Breast epithelium (tissue), 4 donors: ENCODE measurements around the gene SOST. TPM values are rescaled to one million over a fixed set of nuclear protein-coding genes. Genes with fewer than 3 reads are reported as not detected.

Source experiments
- DNase-seq, 2 donors: peaks; one replicate each; pipeline ENCODE4 v3.0.0-alpha.2; 2019; ENCODE audit warnings: low spot score in 2 of 2
- H3K27ac ChIP-seq, 2 donors: fragments of 200-600 bp; sonication (generic) in 1 of 2; one replicate each; pipeline ENCODE4 v1.5.1; 2016 to 2019; ENCODE audit warnings: mild to moderate bottlenecking in 1 of 2
- H3K27me3 ChIP-seq, 2 donors: fragments of 200-600 bp; sonication (generic) in 1 of 2; one replicate each; pipeline versions ENCODE4 v1.5.1 to v1.6.0; 2017 to 2019; ENCODE audit warnings: control low read depth in 1 of 2, mild to moderate bottlenecking in 1 of 2
- H3K36me3 ChIP-seq: fragments of 200-600 bp; one replicate; pipeline ENCODE4 v1.5.1; 2019
- H3K4me1 ChIP-seq, 2 donors: fragments of 200-600 bp; sonication (generic); one replicate each; pipeline ENCODE4 v1.5.1; 2016 to 2019; ENCODE audit warnings: control low read depth in 1 of 2
- H3K4me3 ChIP-seq, 3 donors: fragments of 200-600 bp; sonication (generic); 1 replicate in 2 of 3; 2 replicates in 1 of 3; pipeline ENCODE4 v1.5.1; 2016 to 2019; ENCODE audit warnings: mild to moderate bottlenecking in 3 of 3, moderate library complexity in 2 of 3
- H3K9me3 ChIP-seq, 2 donors: fragments of 200-600 bp; sonication (generic) in 1 of 2; one replicate each; pipeline ENCODE4 v1.5.1; 2016 to 2019; ENCODE audit warnings: control low read depth in 1 of 2
- POLR2A ChIP-seq: fragments of 450-650 bp; IDR thresholded peaks from one replicate; pipeline ENCODE4 v1.6.1; 2016; ENCODE audit warnings: antibody characterized with exemption, mild to moderate bottlenecking, moderate library complexity
- POLR2AphosphoS5 ChIP-seq, 3 donors: sonication (generic); formaldehyde crosslinking; IDR thresholded peaks; one replicate each; pipeline ENCODE4 v1.6.1; 2017; ENCODE audit warnings: antibody characterized with exemption in 3 of 3
- intact Hi-C: fragments of 100-400 bp; cut with DNase I; formaldehyde crosslinking; loops from one replicate; pipeline ENCODE4 v1.15.1; 2023; ENCODE audit warnings: low total_unique reads
- total RNA-seq, 3 donors: library from RNA; depleted of rRNA; stranded (reverse); fragments of >200 nt; gene quantifications; one replicate each; pipeline ENCODE4 v1.1.0, GENCODE V29; 2016
- TF ChIP-seq, protein P1 (sequence below), 3 donors: fragments of 450-650 bp; IDR thresholded peaks; one replicate each; pipeline ENCODE4 v1.5.1; 2016 to 2017; ENCODE audit warnings: antibody characterized with exemption in 3 of 3, mild to moderate bottlenecking in 3 of 3, moderate library complexity in 3 of 3

The SOST gene
- total RNA-seq, 3 donors from 2014 or later = not detected

DNA sequence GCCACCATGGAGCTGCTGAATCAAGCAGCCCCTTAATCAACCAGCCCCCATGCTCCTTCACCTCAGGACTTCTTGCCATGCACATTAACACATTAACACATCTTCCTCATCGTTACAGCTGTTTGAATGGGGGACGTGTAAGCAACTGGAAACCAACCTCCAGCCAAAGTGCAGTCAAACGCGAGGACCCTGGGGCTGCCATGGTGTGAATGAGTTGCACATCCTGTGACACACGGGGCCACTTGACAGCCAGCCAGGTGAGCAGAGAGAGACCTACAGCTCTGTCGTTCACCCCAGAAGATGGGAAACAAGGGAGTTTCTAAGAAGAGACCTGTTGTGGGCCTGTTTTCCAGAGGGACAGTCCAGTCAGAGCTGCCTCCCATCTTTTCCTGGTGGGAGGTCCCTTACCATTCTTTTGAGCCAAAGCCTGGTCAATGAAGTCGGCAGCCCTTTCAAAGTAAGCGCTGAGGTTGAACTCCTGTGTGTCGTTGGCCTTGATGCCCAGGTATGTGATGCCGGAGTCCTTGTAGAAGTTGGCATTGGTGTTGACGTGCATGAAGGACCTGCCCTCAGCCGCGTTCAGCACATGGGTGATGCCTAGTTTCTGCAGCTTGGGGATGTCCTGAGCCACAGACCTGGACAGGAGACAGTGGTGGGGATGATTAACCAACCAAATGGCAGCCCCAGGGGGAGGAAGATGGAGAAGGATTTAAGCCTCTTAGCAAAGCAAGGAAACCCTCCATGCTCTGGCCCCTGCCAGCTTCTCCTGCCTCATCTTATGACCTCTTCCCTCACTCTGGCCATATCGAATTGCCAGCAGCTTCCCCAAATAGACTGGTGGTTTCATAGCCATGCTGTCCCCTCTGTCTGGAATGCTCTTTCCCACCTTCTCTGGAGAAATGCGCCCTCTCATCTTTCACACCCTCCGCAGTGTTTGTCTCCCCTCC lies 16.0 kb upstream of the SOST start:
- H3K27me3 ChIP-seq = no peaks in the 10 kb centered on the region
- intact Hi-C loops = loop anchor here (10.0 kb wide), 1 partner anchor 60 kb away; the partner anchor contains the start of gene MPP3
- no peaks in the 10 kb centered on the region for H3K4me1 ChIP-seq
- peaks cover 18% of the 10 kb centered on the region for H3K36me3 ChIP-seq
- H3K4me3 ChIP-seq = no peak overlapping the region
- H3K9me3 ChIP-seq = no peaks in the 10 kb centered on the region
- no peak for DNase-seq
- TF ChIP-seq POLR2AphosphoS5 (IDR thresholded peaks at IDR 0.05) (no peak), POLR2A (no peak)
- TF ChIP-seq, protein P1, sequence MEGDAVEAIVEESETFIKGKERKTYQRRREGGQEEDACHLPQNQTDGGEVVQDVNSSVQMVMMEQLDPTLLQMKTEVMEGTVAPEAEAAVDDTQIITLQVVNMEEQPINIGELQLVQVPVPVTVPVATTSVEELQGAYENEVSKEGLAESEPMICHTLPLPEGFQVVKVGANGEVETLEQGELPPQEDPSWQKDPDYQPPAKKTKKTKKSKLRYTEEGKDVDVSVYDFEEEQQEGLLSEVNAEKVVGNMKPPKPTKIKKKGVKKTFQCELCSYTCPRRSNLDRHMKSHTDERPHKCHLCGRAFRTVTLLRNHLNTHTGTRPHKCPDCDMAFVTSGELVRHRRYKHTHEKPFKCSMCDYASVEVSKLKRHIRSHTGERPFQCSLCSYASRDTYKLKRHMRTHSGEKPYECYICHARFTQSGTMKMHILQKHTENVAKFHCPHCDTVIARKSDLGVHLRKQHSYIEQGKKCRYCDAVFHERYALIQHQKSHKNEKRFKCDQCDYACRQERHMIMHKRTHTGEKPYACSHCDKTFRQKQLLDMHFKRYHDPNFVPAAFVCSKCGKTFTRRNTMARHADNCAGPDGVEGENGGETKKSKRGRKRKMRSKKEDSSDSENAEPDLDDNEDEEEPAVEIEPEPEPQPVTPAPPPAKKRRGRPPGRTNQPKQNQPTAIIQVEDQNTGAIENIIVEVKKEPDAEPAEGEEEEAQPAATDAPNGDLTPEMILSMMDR (IDR thresholded peaks at IDR 0.05) = no peak
- H3K27ac ChIP-seq = no peak overlapping the region

DNA sequence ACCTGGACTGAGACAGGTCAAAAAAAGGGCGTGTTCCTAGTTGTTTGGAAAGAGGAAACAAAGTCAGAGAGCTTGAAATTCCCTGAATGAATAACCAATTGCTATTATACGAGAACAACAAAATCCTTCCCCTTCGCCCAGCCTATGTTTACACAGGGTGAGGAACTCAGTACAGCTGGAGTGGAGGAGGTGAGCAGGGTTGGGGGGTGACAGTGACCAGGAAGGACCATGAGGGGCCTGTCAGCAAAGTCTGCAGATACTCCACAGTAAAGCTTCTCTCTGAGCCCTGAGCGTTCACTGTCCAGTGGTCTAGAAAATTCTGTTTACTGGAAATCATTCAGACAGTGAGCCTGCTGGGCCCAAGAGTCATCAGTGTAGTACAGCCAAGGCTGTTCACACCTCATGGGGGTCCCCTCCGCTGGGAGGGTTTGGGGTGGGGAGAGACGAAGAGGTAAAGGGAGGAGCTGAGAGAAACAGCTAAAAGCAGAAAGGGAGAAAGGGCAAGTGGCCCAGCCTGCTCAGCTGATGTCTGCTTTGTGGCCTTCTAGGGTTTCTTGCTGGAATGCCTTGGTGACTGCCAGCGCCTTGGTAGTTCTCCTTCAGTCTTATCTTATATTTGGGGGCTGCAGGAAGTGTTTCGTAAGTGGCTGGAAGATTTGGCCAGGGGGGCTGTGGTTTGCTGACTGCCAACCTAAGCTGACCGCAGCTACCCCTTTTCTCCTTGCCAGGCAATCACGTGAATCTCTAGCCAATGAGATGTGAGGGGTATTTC lies 14.5 kb upstream of the SOST start:
- TF ChIP-seq POLR2AphosphoS5 (IDR thresholded peaks at IDR 0.05) (no peak), POLR2A (no peak)
- TF ChIP-seq, protein P1 (IDR thresholded peaks at IDR 0.05) = no peak
- H3K4me3 ChIP-seq = no peak overlapping the region
- H3K27me3 ChIP-seq = no peaks in the 10 kb centered on the region
- intact Hi-C loops = loop anchor here (10.0 kb wide), 1 partner anchor 62 kb away; the partner anchor contains the start of gene MPP3
- DNase-seq = no peak
- no peaks in the 10 kb centered on the region for H3K9me3 ChIP-seq
- H3K36me3 ChIP-seq = peaks cover 22% of the 10 kb centered on the region
- no peak overlapping the region for H3K27ac ChIP-seq
- H3K4me1 ChIP-seq = no peaks in the 10 kb centered on the region

DNA sequence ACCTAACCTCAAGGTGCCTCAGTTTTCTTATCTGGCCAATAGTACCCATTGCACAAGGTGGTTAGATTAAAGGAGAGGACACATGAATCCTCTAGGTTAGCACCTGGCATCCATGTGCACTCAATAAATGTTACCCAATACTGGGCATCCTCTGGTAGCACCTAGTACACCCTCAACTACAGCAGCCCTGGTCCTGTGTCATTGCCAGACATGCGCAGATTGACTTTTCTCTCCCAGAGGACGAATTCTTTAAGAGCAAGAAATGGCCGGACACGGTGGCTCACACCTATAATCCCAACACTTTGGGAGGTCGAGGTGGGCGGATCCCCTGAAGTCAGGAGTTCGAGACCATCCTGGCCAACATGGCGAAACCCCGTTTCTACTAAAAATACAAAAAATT lies 12.9 kb upstream of the SOST start:
- Histone ChIP-seq H3K9me3 (no peaks in the 10 kb centered on the region), H3K36me3 (peaks cover 22% of the 10 kb centered on the region), H3K27ac (no peak overlapping the region), H3K4me1 (no peaks in the 10 kb centered on the region), H3K4me3 (no peak overlapping the region), H3K27me3 (no peaks in the 10 kb centered on the region)
- no peak for TF ChIP-seq POLR2A
- TF ChIP-seq, protein P1 (IDR thresholded peaks at IDR 0.05) = no peak
- no peak for TF ChIP-seq POLR2AphosphoS5 (IDR thresholded peaks at IDR 0.05)
- DNase-seq = no peak
- intact Hi-C loops = loop anchor here (10.0 kb wide), 1 partner anchor 63 kb away; the partner anchor contains the start of gene MPP3

DNA sequence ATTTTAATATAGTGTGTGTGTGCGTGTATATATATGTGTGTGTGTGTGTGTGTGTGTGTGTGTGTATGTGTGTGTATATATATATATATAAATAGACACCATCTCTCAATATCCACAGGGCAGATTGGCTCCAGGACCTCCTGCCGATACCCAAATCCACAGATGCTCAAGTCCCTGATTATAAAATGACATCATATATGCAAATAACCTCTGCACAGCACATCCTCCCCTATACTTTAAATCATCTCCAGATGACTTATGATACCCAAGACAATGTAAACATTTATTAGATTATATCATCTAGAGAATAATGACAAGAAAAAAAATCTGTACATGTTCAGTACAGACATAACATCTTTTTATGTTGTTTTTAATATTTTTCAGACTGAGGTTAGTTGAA lies 12.4 kb upstream of the SOST start:
- no peak for DNase-seq
- no peaks in the 10 kb centered on the region for H3K27me3 ChIP-seq
- no peak for TF ChIP-seq POLR2AphosphoS5 (IDR thresholded peaks at IDR 0.05)
- TF ChIP-seq, protein P1 (IDR thresholded peaks at IDR 0.05) = no peak
- TF ChIP-seq POLR2A = no peak
- intact Hi-C loops = loop anchor here (10.0 kb wide), 1 partner anchor 64 kb away; the partner anchor contains the start of gene MPP3
- no peak overlapping the region for H3K27ac ChIP-seq
- H3K4me1 ChIP-seq = no peaks in the 10 kb centered on the region
- H3K4me3 ChIP-seq = no peak overlapping the region
- peaks cover 22% of the 10 kb centered on the region for H3K36me3 ChIP-seq
- H3K9me3 ChIP-seq = no peaks in the 10 kb centered on the region
